ENCODE results near the gene ERG28.

The ERG28 gene

DNA sequence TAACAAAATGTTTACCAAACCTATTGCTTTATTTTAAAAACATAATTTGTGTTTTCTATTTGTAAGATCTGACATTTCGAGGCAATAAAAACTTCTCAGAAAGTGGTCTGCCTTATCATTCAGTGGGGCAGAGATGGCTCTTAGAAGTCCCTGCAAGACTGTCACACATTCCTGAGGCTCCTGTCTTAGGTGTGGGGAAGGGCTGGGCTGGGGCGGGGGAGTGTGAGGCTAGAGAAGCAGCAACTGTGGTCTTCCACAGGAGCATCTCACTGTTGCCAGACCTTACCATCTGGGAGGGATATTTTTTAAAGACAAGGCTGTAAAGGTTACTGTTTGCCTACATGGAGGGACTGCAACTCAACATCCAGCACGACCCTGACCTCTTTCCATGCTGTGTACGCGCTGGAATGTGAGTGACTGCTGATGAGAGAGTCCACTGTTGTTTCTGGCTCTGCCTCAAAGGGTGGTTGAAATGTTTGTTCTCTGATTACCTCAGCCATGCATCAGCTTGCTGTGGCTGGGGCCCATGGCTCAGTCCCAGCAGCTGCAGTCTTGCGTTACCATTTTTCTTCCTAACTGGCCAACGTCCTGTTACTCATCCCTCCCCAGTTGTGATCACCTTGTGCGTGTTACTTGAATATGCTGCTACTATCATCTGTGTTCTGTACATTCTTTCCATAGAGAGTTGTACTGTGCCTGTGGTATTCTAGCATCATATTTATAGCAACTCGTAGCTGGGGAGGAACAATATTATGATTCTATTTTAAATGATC is 12.4 kb downstream of the ERG28 start:
- Histone ChIP-seq H3K4me3 (IDR thresholded peaks at IDR 0.05; ENCODE audit: insufficient read depth, low read depth, low read length) (no peak overlapping the region), H3K36me3 (ENCODE audit: insufficient read depth) (no peaks in the 10 kb centered on the region), H3K9ac (no peak overlapping the region), H3K79me2 (ENCODE audit: insufficient read depth, low read depth) (no peaks in the 10 kb centered on the region), H3K4me2 (no peak overlapping the region), H3K27ac (no peak overlapping the region), H4K20me1 (ENCODE audit: insufficient read depth) (no peaks in the 10 kb centered on the region), H2AFZ (ENCODE audit: low read depth) (no peak overlapping the region), H3K27me3 (ENCODE audit: insufficient read depth, low read depth) (no peaks in the 10 kb centered on the region), H3K4me1 (ENCODE audit: low read depth, poor library complexity, severe bottlenecking) (no peaks in the 10 kb centered on the region)
- TF ChIP-seq, protein P1, sequence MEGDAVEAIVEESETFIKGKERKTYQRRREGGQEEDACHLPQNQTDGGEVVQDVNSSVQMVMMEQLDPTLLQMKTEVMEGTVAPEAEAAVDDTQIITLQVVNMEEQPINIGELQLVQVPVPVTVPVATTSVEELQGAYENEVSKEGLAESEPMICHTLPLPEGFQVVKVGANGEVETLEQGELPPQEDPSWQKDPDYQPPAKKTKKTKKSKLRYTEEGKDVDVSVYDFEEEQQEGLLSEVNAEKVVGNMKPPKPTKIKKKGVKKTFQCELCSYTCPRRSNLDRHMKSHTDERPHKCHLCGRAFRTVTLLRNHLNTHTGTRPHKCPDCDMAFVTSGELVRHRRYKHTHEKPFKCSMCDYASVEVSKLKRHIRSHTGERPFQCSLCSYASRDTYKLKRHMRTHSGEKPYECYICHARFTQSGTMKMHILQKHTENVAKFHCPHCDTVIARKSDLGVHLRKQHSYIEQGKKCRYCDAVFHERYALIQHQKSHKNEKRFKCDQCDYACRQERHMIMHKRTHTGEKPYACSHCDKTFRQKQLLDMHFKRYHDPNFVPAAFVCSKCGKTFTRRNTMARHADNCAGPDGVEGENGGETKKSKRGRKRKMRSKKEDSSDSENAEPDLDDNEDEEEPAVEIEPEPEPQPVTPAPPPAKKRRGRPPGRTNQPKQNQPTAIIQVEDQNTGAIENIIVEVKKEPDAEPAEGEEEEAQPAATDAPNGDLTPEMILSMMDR (conservative IDR thresholded peaks at IDR 0.05; ENCODE audit: low read depth, low read length) = no peak

DNA sequence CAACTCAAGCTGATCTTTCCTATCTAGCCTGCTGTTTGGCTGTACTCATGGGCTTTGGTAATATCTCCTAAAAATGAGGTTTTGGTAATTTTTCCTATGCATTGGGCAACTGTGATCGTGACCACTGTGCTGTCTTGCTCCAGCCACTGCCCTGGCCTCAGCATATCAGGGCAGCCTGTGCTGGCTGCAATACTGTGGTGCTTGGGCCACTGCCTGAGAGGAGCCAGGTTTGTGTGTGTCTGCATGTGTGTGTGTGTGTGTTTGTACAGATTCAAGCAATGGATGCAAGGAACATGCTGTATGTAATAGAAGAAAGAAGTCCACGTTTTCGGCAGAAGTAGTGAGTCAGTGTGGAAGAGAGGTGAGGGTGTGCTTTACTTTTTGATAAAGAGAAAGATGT is 13.0 kb downstream of the ERG28 start:
- no peak overlapping the region for H3K4me3 ChIP-seq (IDR thresholded peaks at IDR 0.05; ENCODE audit: insufficient read depth, low read depth, low read length)
- no peak overlapping the region for H3K9ac ChIP-seq
- no peaks in the 10 kb centered on the region for H4K20me1 ChIP-seq (ENCODE audit: insufficient read depth)
- no peak overlapping the region for H2AFZ ChIP-seq (ENCODE audit: low read depth)
- no peaks in the 10 kb centered on the region for H3K79me2 ChIP-seq (ENCODE audit: insufficient read depth, low read depth)
- no peaks in the 10 kb centered on the region for H3K36me3 ChIP-seq (ENCODE audit: insufficient read depth)
- H3K4me2 ChIP-seq = no peak overlapping the region
- no peaks in the 10 kb centered on the region for H3K27me3 ChIP-seq (ENCODE audit: insufficient read depth, low read depth)
- no peak overlapping the region for H3K27ac ChIP-seq
- TF ChIP-seq, protein P1 (conservative IDR thresholded peaks at IDR 0.05; ENCODE audit: low read depth, low read length) = no peak
- no peaks in the 10 kb centered on the region for H3K4me1 ChIP-seq (ENCODE audit: low read depth, poor library complexity, severe bottlenecking)

DNA sequence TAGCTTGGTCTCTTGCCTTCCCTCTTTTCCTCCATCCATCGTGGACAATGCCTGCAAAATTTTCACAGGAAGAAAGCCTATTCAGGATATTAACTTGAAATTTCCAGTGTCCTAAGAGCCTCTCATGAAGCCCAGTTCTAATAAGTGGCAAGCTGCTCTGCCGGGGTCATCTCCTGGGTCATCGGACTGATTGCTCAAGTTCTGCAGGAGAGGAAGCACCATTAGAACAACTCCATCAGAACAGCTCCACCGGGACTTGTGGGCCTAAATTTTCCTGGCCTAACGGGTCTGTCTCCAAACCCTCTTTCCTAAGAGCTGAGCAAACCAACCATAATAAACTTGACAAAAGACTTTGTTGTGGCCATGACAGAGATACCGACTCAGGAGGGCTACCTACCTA is 13.9 kb downstream of the ERG28 start:
- Histone ChIP-seq H2AFZ (ENCODE audit: low read depth) (no peak overlapping the region), H3K27ac (no peak overlapping the region), H3K4me3 (IDR thresholded peaks at IDR 0.05; ENCODE audit: insufficient read depth, low read depth, low read length) (no peak overlapping the region), H3K4me1 (ENCODE audit: low read depth, poor library complexity, severe bottlenecking) (no peaks in the 10 kb centered on the region), H3K9ac (no peak overlapping the region), H3K79me2 (ENCODE audit: insufficient read depth, low read depth) (no peaks in the 10 kb centered on the region), H3K36me3 (ENCODE audit: insufficient read depth) (no peaks in the 10 kb centered on the region), H3K27me3 (ENCODE audit: insufficient read depth, low read depth) (no peaks in the 10 kb centered on the region), H4K20me1 (ENCODE audit: insufficient read depth) (no peaks in the 10 kb centered on the region), H3K4me2 (no peak overlapping the region)
- TF ChIP-seq, protein P1 (conservative IDR thresholded peaks at IDR 0.05; ENCODE audit: low read depth, low read length) = no peak

DNA sequence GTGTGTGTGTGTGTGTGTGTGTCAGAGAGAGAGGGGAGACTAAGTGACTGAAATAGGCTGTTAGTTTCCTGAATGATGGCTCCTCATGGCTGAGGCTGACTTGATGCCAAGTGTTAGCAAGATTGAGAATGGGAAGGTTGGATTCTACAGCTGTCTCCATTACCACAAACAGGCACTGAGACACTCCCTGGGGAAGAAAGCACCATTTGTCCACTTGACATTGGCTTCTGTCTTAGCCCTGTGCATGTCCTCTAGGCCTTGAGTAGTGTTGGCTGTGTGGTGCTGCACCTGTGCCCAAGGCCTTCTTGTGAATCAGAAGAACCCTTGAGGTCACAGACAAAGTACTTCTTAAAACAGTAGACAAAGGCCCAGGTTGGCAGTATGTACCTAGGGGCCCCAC is 15.6 kb downstream of the ERG28 start:
- Histone ChIP-seq H3K4me3 (IDR thresholded peaks at IDR 0.05; ENCODE audit: insufficient read depth, low read depth, low read length) (no peak overlapping the region), H4K20me1 (ENCODE audit: insufficient read depth) (no peaks in the 10 kb centered on the region), H3K27ac (no peak overlapping the region), H3K4me2 (no peak overlapping the region), H3K9ac (no peak overlapping the region), H3K36me3 (ENCODE audit: insufficient read depth) (no peaks in the 10 kb centered on the region), H2AFZ (ENCODE audit: low read depth) (no peak overlapping the region), H3K79me2 (ENCODE audit: insufficient read depth, low read depth) (no peaks in the 10 kb centered on the region), H3K27me3 (ENCODE audit: insufficient read depth, low read depth) (no peaks in the 10 kb centered on the region), H3K4me1 (ENCODE audit: low read depth, poor library complexity, severe bottlenecking) (no peaks in the 10 kb centered on the region)
- TF ChIP-seq, protein P1 (conservative IDR thresholded peaks at IDR 0.05; ENCODE audit: low read depth, low read length) = no peak
